Measurements from ENCODE around the gene HRH3.

The HRH3 gene

GRCh38 chr20:62197311-62197710 lies 22.8 kb downstream of the HRH3 start:
- no peak for DNase-seq

- DNase-seq, result no peak
Observed at GRCh38 chr20:62196286-62196685, 23.8 kb downstream of the HRH3 start.

- no peak for DNase-seq
Observed at GRCh38 chr20:62195736-62196135, 24.3 kb downstream of the HRH3 start.

- no peak for DNase-seq
Observed at GRCh38 chr20:62195075-62195405, 25.0 kb downstream of the HRH3 start.

GRCh38 chr20:62193079-62194025 lies 26.7 kb downstream of the HRH3 start:
- no peak for DNase-seq

GRCh38 chr20:62192635-62193034 lies 27.4 kb downstream of the HRH3 start:
- DNase-seq, result no peak

- no peak for DNase-seq
Observed at GRCh38 chr20:62191781-62192559, 28.1 kb downstream of the HRH3 start.

- DNase-seq, result no peak
Observed at GRCh38 chr20:62190639-62191411, 29.3 kb downstream of the HRH3 start.

- DNase-seq, result no peak
Observed at GRCh38 chr20:62186887-62187866, 32.9 kb downstream of the HRH3 start.

- no peak for DNase-seq
Observed at GRCh38 chr20:62186096-62186426, 34.0 kb downstream of the HRH3 start.

- DNase-seq, result no peak
Observed at GRCh38 chr20:62183426-62184142, 36.5 kb downstream of the HRH3 start.

- peak; percentile 83 for DNase-seq
Observed at GRCh38 chr20:62182469-62183425, 37.3 kb downstream of the HRH3 start, which contains the start of gene MTG2. MTG2 (plus strand) TSS chr20:62183028; CDS start chr20:62193421, 10,393 bp downstream.

- no peak for DNase-seq
Observed at GRCh38 chr20:62181808-62182207, 38.3 kb downstream of the HRH3 start.

GRCh38 chr20:62179162-62179504 lies 40.9 kb downstream of the HRH3 start:
- DNase-seq, result no peak

GRCh38 chr20:62178316-62179161 lies 41.5 kb downstream of the HRH3 start:
- no peak for DNase-seq

GRCh38 chr20:62177307-62177706 lies 42.8 kb downstream of the HRH3 start:
- no peak for DNase-seq

GRCh38 chr20:62176866-62177265 lies 43.2 kb downstream of the HRH3 start:
- no peak for DNase-seq

GRCh38 chr20:62175711-62176110 lies 44.4 kb downstream of the HRH3 start:
- DNase-seq, result no peak

Measured in activated gamma-delta T cell (primary cell).